Inflammatory macrophage treated with lipopolysaccharide for 4 hours (primary cell): ENCODE data around the gene EML3.
"Not testable (repeated sequence)": the region's sequence is repeated elsewhere in the genome, so short reads cannot be mapped to it uniquely, and the experiment has no call there.

Source experiments
- DNase-seq: peaks from one replicate; pipeline ENCODE4 v3.0.0-alpha.2; 2020

EML3 gene

GRCh38 chr11:62612366-62613290, at the start of gene EML3, which contains the start of gene ROM1:
Gene EML3 (minus strand): TSS chr11:62612775. CDS start chr11:62612457, 318 bp downstream.
Gene ROM1 (plus strand): TSS chr11:62613257. CDS start chr11:62613282, 25 bp downstream.
- DNase-seq, result peak; percentile 72

GRCh38 chr11:62656796-62657429, 44.3 kb upstream of the EML3 start:
- no peak for DNase-seq

- DNase-seq, result no peak
Observed at GRCh38 chr11:62654297-62654696, 41.7 kb upstream of the EML3 start.

GRCh38 chr11:62652161-62653006, 39.8 kb upstream of the EML3 start:
- DNase-seq, result no peak

- DNase-seq, result not testable (repeated sequence)
Observed at GRCh38 chr11:62650283-62650682, 37.7 kb upstream of the EML3 start.

GRCh38 chr11:62649486-62649885, 36.9 kb upstream of the EML3 start:
- DNase-seq, result no peak

GRCh38 chr11:62648967-62649364, 36.4 kb upstream of the EML3 start:
- no peak for DNase-seq

- no peak for DNase-seq
Observed at GRCh38 chr11:62648185-62648966, 35.8 kb upstream of the EML3 start.

GRCh38 chr11:62647609-62648005, 35.0 kb upstream of the EML3 start:
- DNase-seq, result no peak

GRCh38 chr11:62646825-62647608, 34.4 kb upstream of the EML3 start:
- DNase-seq, result no peak

GRCh38 chr11:62645946-62646824, 33.6 kb upstream of the EML3 start, which contains the start of gene GANAB:
Gene GANAB (minus strand): TSS chr11:62646613. CDS start chr11:62646599, 14 bp downstream.
- DNase-seq, result peak; percentile 99

GRCh38 chr11:62645671-62645945, 33.0 kb upstream of the EML3 start:
- DNase-seq, result no peak

- DNase-seq, result no peak
Observed at GRCh38 chr11:62644220-62644619, 31.6 kb upstream of the EML3 start.

GRCh38 chr11:62632492-62632891, 19.9 kb upstream of the EML3 start:
- DNase-seq, result no peak

- no peak for DNase-seq
Observed at GRCh38 chr11:62627713-62628112, 15.1 kb upstream of the EML3 start.

- DNase-seq, result no peak
Observed at GRCh38 chr11:62622476-62623089, 10.0 kb upstream of the EML3 start.

- DNase-seq, result peak; percentile 99
Observed at GRCh38 chr11:62621567-62622470, 9.2 kb upstream of the EML3 start, which contains the start of gene B3GAT3. Gene B3GAT3 (minus strand): TSS chr11:62621986. CDS start chr11:62621947, 39 bp downstream.

- DNase-seq, result no peak
Observed at GRCh38 chr11:62621027-62621566, 8.5 kb upstream of the EML3 start.
